ENCODE results near the gene ZEB2. TPM values are rescaled to one million over a fixed set of nuclear protein-coding genes. Genes with fewer than 3 reads are reported as not detected.

ZEB2 gene
- total and polyA plus RNA-seq, 2 of the 13 experiments (the other 11 are each of a cell fraction or from before 2014, with no cell fraction given) = 0.07 TPM; not detected in 1

- ATAC-seq (no peak), DNase-seq (ENCODE audit: low spot score) (no peak), FAIRE-seq (no peak)
- ChIA-PET POLR2A (no interaction called here), CTCF (ENCODE audit: low intra/inter-chr PET ratio, low total read pairs) (no interaction called here)
- Histone ChIP-seq H2AFZ (ENCODE audit: low read length) (no peak overlapping the region), H3K9me3 (ENCODE audit: low read length) (no peaks in the 10 kb centered on the region), H3K9ac (ENCODE audit: insufficient read depth, low read depth, low read length) (no peak overlapping the region), H3K36me3 (replicated peaks in 1 of 2; ENCODE audit: control insufficient read depth in 1 of 2, insufficient read depth in 2 of 2, low read length in 2 of 2) (no peaks in the 10 kb centered on the region), H3K4me2 (ENCODE audit: low read depth, low read length) (no peak overlapping the region), H3K27ac (ENCODE audit: extremely low read length, insufficient read depth, low read length) (no peak overlapping the region), H3K27me3 (ENCODE audit: control insufficient read depth in 1 of 2, insufficient read depth in 2 of 2, low read length in 2 of 2) (peaks cover 0 to 13% of the 10 kb centered on the region in 2 experiments; a peak in 2 of 5 replicates), H3K4me3 (replicated peaks in 1 of 3; ENCODE audit: insufficient read depth in 1 of 3, low read depth in 2 of 3, low read length in 3 of 3) (no peak overlapping the region), H3K79me2 (ENCODE audit: insufficient read depth, low read length) (no peaks in the 10 kb centered on the region), H3K4me1 (ENCODE audit: insufficient read depth, low read length) (no peaks in the 10 kb centered on the region), H4K20me1 (ENCODE audit: insufficient read depth, low read length) (no peaks in the 10 kb centered on the region; the same call in 1 of the 2 replicates)
- BruUV-seq (replicated peaks) = no TSS peak
- intact Hi-C loops (cut with micrococcal nuclease; ENCODE audit: unreplicated experiment) = no loop called here
- WGBS (ENCODE audit: low lambda C conversion rate) = 13% methylated on average over 5 of the region's 5 CpGs
- TF ChIP-seq KAT7 (CRISPR knock-in tag; IDR thresholded peaks at IDR 0.05; ENCODE audit: borderline replicate concordance) (no peak), ZC3H13 (CRISPR knock-in tag; IDR thresholded peaks at IDR 0.05) (no peak)
- in situ Hi-C loops (cut with HindIII; ENCODE audit: extremely low pct_ligation_motif_present, low pct_unique_long_range_greater_than_20kb) = no loop called here
Observed at GRCh38 chr2:144503242-144503641, 16.7 kb downstream of the ZEB2 start.

- no peak for TF ChIP-seq BRD4 (CRISPR knock-in tag; IDR thresholded peaks at IDR 0.05)
- no peak for TF ChIP-seq E2F1 (CRISPR knock-in tag; IDR thresholded peaks at IDR 0.05)
- TF ChIP-seq RELA (CRISPR knock-in tag; IDR thresholded peaks at IDR 0.05) = no peak
- TF ChIP-seq NKX3-1 (CRISPR knock-in tag; IDR thresholded peaks at IDR 0.05) = no peak
- TF ChIP-seq PTBP1 (IDR thresholded peaks at IDR 0.05; ENCODE audit: low read depth, low read length, poor library complexity, severe bottlenecking) = no peak
- no peak for TF ChIP-seq LCORL (IDR thresholded peaks at IDR 0.05)
- TF ChIP-seq LCORL (CRISPR knock-in tag; IDR thresholded peaks at IDR 0.05) = no peak
- no peak for TF ChIP-seq ZNF572 (CRISPR knock-in tag; IDR thresholded peaks at IDR 0.05)
- TF ChIP-seq CAMTA2 (CRISPR knock-in tag; IDR thresholded peaks at IDR 0.05; ENCODE audit: borderline replicate concordance) = no peak
- no peak for TF ChIP-seq MZF1 (CRISPR knock-in tag; IDR thresholded peaks at IDR 0.05; ENCODE audit: borderline replicate concordance)
- Histone ChIP-seq H3K27me3 (ENCODE audit: control insufficient read depth in 1 of 2, insufficient read depth in 2 of 2, low read length in 2 of 2) (0 out of 5 replicates have a peak, but pooled peaks cover 0 to 7% of the 10 kb centered on the region in 2 experiments), H2AFZ (ENCODE audit: low read length) (no peak overlapping the region), H3K4me1 (ENCODE audit: insufficient read depth, low read length) (no peaks in the 10 kb centered on the region), H3K4me3 (replicated peaks in 1 of 3; ENCODE audit: insufficient read depth in 1 of 3, low read depth in 2 of 3, low read length in 3 of 3) (no peak overlapping the region), H3K27ac (ENCODE audit: extremely low read length, insufficient read depth, low read length) (no peak overlapping the region), H4K20me1 (ENCODE audit: insufficient read depth, low read length) (no peaks in the 10 kb centered on the region; the same call in 1 of the 2 replicates), H3K36me3 (replicated peaks in 1 of 2; ENCODE audit: control insufficient read depth in 1 of 2, insufficient read depth in 2 of 2, low read length in 2 of 2) (no peaks in the 10 kb centered on the region), H3K79me2 (ENCODE audit: insufficient read depth, low read length) (no peaks in the 10 kb centered on the region), H3K9me3 (ENCODE audit: low read length) (no peaks in the 10 kb centered on the region), H3K4me2 (ENCODE audit: low read depth, low read length) (no peak overlapping the region), H3K9ac (ENCODE audit: insufficient read depth, low read depth, low read length) (no peak overlapping the region)
- 8% methylated on average over 7 of the region's 7 CpGs for WGBS (ENCODE audit: low lambda C conversion rate)
- no TSS peak for BruUV-seq (replicated peaks)
- intact Hi-C loops (cut with micrococcal nuclease; ENCODE audit: unreplicated experiment) = no loop called here
- POLR2A ChIA-PET = no interaction called here
- DNase-seq (ENCODE audit: low spot score) = no peak
- no peak for FAIRE-seq
- in situ Hi-C loops (cut with HindIII; ENCODE audit: extremely low pct_ligation_motif_present, low pct_unique_long_range_greater_than_20kb) = no loop called here
- CTCF ChIA-PET (ENCODE audit: low intra/inter-chr PET ratio, low total read pairs) = no interaction called here
- no peak for ATAC-seq
Observed at GRCh38 chr2:144502369-144502768, 17.6 kb downstream of the ZEB2 start.

Measured in HepG2 (cell line).